T-helper 2 cell treated with Interferon-gamma antibody and Interleukin-4, amounts not matched to agents 5 μg/mL and 100 μg/mL, for 36 hours (primary cell): ENCODE data around the gene DDX51.
A peak's percentile ranks its signal among the peaks of the same experiment; 100 is the strongest.
"Not testable (repeated sequence)": the region's sequence is repeated elsewhere in the genome, so short reads cannot be mapped to it uniquely, and the experiment has no call there.

Source experiments
- DNase-seq: peaks from one replicate; pipeline ENCODE4 v3.0.0; 2021; ENCODE audit warnings: low spot score
- H3K27ac Mint-ChIP-seq: one replicate; pipeline ENCODE4 v1.8.0; 2021; ENCODE audit warnings: mild to moderate bottlenecking, mixed read lengths
- H3K27me3 Mint-ChIP-seq: one replicate; pipeline ENCODE4 v1.8.0; 2021; ENCODE audit warnings: low read depth, mixed read lengths
- H3K36me3 Mint-ChIP-seq: one replicate; pipeline ENCODE4 v1.8.0; 2021; ENCODE audit warnings: low read depth, mixed read lengths
- H3K4me1 Mint-ChIP-seq: one replicate; pipeline ENCODE4 v1.8.0; 2021; ENCODE audit warnings: low read depth, mixed read lengths
- H3K4me3 Mint-ChIP-seq: one replicate; pipeline ENCODE4 v1.8.0; 2022; ENCODE audit warnings: mild to moderate bottlenecking, moderate library complexity, mixed read lengths
- H3K9me3 Mint-ChIP-seq: one replicate; pipeline ENCODE4 v1.8.0; 2021; ENCODE audit warnings: mixed read lengths

Gene DDX51

DNA sequence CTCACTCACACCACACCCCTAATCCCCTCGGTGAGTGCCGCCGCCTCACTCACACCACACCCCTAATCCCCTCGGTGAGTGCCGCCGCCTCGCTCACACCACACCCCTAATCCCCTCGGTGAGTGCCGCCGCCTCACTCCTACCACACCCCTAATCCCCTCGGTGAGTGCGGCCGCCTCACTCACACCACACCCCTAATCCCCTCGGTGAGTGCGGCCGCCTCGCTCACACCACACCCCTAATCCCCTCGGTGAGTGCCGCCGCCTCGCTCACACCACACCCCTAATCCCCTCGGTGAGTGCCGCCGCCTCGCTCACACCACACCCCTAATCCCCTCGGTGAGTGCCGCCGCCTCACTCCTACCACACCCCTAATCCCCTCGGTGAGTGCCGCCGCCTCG lies 5.4 kb upstream of the DDX51 start:
- not testable (repeated sequence) for DNase-seq, H3K4me3 Mint-ChIP-seq, H3K36me3 Mint-ChIP-seq, H3K9me3 Mint-ChIP-seq, H3K27me3 Mint-ChIP-seq, H3K27ac Mint-ChIP-seq
- peaks cover 12% of the 10 kb centered on the region for H3K4me1 Mint-ChIP-seq

DNA sequence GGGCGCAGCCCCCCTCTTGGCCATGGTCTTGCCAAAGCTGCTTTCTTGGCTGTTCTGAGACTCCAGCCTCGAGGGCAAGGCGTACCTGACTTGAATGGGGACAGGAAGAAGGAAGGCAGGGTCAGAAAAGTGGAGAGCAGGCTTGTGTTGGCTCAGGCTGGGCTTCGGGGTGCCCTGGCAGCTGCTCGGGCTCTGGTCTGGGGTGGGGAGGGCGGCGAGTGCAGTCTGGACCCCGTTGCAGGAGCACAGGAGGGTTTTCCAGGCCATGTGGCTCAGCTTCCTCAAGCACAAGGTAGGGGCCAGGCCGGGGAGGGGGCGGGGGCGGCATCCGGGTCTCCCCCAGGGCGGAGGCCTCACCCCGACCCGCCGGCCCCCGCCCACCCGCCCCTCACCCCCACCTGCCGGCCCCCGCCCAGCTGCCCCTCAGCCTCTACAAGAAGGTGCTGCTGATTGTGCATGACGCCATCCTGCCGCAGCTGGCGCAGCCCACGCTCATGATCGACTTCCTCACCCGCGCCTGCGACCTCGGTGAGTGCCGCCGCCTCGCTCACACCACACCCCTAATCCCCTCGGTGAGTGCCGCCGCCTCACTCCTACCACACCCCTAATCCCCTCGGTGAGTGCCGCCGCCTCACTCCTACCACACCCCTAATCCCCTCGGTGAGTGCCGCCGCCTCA lies 4.4 kb upstream of the DDX51 start:
- no peaks in the 10 kb centered on the region for H3K27me3 Mint-ChIP-seq
- H3K4me3 Mint-ChIP-seq = no peak overlapping the region
- no peak overlapping the region for H3K27ac Mint-ChIP-seq
- no peaks in the 10 kb centered on the region for H3K36me3 Mint-ChIP-seq
- DNase-seq = no peak
- H3K9me3 Mint-ChIP-seq = no peaks in the 10 kb centered on the region
- peaks cover 12% of the 10 kb centered on the region for H3K4me1 Mint-ChIP-seq

DNA sequence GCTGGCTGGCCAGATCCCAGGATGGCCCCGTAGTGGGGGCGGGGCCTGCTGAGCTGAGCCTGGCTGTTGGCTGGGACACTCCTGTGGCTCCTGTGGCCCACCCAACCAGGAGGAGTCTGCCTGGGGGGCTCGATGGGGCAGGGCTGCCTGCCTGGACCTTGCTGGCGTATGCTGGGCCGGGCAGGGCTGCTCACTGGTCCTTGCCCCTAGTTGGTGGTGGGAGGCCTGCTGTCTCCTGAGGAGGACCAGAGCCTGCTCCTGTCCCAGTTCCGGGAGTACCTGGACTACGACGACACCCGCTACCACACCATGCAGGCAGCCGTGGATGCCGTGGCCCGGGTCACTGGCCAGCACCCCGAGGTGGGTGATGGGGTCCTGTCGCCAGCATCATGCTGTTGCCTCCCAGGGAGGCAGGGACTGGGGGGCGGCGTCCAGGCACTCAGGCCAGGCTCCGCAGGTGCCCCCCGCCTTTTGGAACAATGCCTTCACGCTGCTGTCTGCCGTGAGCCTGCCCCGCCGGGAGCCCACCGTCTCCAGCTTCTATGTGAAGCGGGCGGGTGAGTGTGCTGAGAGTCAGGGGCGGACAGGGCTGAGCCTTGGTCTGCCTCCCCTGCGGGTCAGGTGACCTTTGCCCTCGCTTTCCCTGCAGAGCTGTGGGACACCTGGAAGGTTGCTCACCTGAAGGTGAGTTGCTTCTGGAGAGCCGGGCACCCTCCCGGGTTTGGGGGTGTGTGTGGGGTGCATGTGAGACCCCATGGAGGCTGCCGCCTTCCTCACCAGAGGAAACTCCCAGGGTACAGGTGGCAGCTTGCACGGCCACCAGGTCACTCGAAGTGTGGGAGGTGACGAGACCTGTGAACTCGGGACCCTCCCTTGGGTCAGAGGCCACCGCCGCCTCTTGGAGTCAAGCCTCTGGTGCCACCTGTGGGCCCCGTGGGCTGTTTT lies 3.6 kb upstream of the DDX51 start:
- Mint-ChIP-seq H3K9me3 (no peaks in the 10 kb centered on the region), H3K27ac (no peak overlapping the region), H3K27me3 (no peaks in the 10 kb centered on the region), H3K36me3 (peaks cover 3% of the 10 kb centered on the region), H3K4me1 (peaks cover 17% of the 10 kb centered on the region), H3K4me3 (no peak overlapping the region)
- DNase-seq = no peak

DNA sequence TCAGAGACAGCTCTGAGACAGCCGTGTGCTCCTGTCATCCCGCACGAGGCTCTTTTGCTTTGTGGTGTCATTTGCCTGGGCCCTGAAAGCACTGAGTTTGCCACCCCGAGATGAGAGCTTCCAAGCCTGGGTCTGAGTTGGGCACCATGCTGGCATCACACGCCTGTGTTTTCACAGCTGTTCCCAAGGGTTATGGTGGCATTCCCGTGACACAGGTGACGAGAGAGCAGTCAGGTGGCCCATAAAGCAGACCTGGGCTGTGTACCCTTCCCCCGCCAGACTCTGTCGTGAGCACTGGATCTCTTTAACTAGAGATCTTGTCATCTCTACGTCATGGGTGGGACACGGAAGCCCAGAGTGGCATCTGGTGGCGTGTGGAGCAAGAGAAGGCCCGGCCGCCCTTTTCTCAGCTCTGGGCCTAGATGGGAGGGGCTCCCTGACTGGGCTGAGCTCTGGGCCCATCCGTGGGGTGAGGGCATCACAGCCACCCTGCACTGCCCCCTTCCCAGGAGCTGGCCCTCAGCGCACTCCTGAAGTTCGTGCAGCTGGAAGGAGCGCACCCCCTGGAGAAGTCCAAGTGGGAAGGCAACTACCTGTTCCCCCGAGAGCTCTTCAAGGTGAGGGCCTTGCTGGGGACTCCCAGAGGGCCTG lies 2.8 kb upstream of the DDX51 start:
- Mint-ChIP-seq H3K36me3 (peaks cover 3% of the 10 kb centered on the region), H3K4me1 (peaks cover 19% of the 10 kb centered on the region), H3K4me3 (no peak overlapping the region), H3K27me3 (no peaks in the 10 kb centered on the region), H3K27ac (no peak overlapping the region), H3K9me3 (no peaks in the 10 kb centered on the region)
- DNase-seq = no peak

DNA sequence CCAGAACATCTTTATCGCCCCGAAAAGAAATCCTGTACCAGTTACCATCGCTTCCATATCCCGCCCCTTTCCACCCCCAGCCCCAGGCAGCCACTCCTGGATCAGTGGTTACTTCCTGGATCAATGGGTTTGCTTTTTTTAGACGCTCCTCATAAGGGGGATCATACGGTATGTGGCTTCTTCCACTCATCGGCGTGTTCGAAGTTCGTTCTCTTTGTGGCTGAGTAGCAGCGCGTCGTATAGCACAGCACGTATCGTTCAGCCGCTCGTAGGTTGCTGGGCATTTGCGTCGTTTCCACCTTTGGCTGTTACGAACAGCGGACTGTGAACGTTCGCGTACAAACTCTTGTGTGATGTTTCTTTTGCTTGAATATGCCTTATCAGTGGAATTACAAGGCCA lies 2.0 kb upstream of the DDX51 start:
- Mint-ChIP-seq H3K36me3 (peaks cover 3% of the 10 kb centered on the region), H3K27ac (peak overlapping the region; percentile 83), H3K4me3 (peak overlapping the region; percentile 84), H3K4me1 (peaks cover 19% of the 10 kb centered on the region), H3K27me3 (no peaks in the 10 kb centered on the region), H3K9me3 (no peaks in the 10 kb centered on the region)
- no peak for DNase-seq

DNA sequence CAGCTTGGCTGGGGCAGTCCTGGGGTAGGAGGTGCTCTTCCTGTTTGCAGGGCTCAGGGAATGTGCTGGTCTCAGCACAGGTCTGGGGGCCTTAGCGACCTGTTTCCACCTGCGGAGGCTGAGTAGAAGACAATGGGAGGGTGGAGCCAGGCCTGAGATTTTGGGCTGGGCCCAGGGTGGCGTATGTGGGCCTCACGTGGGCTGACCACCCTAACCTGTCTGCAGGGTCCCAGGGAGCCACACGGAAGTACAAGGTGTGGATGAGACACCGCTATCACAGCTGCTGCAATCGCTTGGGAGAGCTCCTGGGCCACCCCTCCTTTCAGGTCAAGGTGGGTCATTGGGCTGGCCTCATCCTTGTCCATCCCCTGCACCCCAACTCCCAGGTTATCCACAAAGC lies 1.2 kb upstream of the DDX51 start:
- DNase-seq = no peak
- Mint-ChIP-seq H3K27ac (peak overlapping the region; percentile 83), H3K27me3 (no peaks in the 10 kb centered on the region), H3K36me3 (peaks cover 3% of the 10 kb centered on the region), H3K9me3 (no peaks in the 10 kb centered on the region), H3K4me3 (peak overlapping the region; percentile 84), H3K4me1 (peaks cover 19% of the 10 kb centered on the region)

DNA sequence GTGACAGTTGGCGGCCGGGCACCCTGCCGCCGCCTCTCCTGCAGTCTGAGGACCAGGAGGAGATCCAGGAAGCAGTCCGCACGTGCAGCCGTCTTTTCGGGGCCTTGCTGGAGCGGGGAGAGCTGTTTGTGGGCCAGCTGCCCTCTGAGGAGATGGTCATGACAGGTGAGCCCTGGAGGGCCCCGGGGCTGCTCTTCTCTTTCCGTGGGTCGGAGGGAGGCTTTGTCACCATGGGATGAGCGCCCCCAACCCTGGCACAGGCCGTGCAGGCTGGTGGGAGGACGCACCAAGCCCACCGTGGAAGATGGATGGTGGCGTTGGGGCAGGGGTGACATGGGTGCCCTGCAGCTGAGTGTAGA lies 670 bp upstream of the DDX51 start:
- Mint-ChIP-seq H3K27me3 (no peaks in the 10 kb centered on the region), H3K4me1 (peaks cover 19% of the 10 kb centered on the region), H3K36me3 (peaks cover 3% of the 10 kb centered on the region), H3K27ac (peak overlapping the region; percentile 83), H3K9me3 (no peaks in the 10 kb centered on the region), H3K4me3 (peak overlapping the region; percentile 84)
- DNase-seq = no peak

DNA sequence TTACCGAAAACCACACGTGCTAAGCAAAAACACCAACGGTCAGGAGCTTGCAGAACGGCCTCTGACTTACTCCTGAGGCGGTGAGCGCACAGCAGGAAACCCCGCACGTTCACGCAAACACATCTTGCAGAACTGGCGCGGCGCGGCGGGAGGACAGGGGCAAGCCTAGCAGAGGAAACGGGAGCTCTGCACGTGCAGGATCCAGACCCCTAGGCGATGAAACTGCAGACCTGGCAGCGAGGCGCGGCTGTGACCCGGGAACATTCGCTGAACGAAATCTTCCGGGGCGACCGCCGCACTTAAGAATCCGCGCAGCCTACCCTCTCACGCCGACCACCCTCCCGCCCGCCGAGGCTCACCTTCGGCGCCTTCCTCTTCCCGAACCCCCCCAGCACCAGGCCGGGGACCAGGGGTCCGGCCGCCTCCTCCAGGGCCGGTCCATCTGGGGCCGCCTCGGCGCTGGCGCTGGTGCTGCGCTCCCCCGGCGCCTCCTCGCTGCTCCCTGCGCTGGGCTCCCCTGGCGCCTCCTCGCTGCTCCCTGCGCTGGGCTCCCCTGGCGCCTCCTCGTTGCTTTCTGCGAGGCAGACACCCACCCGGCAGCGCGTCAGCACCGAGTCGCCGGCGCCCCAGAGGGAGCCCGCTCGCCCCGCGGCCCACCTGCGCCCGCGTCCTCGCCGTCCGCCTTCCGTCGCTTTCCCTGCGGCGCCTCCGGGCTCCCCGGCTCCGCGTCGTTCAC lies 615 bp downstream of the DDX51 start:
- Mint-ChIP-seq H3K27ac (peak overlapping the region; percentile 90), H3K27me3 (no peaks in the 10 kb centered on the region), H3K36me3 (peaks cover 10% of the 10 kb centered on the region), H3K4me1 (peaks cover 19% of the 10 kb centered on the region), H3K4me3 (peak overlapping the region; percentile 91), H3K9me3 (no peaks in the 10 kb centered on the region)
- no peak for DNase-seq

DNA sequence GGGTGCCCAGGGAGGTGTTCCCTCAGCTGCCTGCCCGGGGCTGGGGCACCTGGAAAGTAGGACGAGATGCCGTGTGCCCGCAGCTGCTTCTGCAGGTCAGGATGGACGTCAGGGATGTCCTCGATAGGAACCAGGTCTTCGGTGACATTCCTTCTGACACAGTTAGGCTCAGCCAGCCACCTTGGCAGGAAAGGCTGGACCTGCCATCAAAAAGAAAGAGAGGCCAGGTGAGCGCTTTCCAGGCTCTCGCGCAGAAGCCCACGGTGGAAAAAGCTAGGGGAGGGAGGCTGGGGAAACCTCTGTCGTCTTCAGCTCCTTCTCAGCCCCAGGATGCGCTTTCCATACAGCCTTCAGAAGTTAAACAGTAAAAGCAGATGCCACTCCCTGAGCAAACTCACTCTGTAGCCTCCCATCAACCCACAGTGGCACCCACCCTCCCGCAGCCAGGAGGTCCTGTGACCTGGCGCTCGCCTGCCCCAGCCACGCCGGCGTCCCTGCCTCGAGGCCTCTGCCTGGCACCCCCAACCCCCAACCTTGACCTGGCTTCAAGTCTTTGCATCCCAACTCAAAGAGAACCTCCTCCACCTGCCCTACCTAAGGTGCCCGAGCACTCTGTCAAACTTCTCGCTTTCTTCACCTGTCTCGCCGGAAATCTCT lies 1.3 kb downstream of the DDX51 start:
- H3K36me3 Mint-ChIP-seq = peaks cover 13% of the 10 kb centered on the region
- no peak for DNase-seq
- H3K9me3 Mint-ChIP-seq = no peaks in the 10 kb centered on the region
- H3K27me3 Mint-ChIP-seq = no peaks in the 10 kb centered on the region
- peak overlapping the region; percentile 90 for H3K27ac Mint-ChIP-seq
- H3K4me1 Mint-ChIP-seq = peaks cover 19% of the 10 kb centered on the region
- peak overlapping the region; percentile 91 for H3K4me3 Mint-ChIP-seq

DNA sequence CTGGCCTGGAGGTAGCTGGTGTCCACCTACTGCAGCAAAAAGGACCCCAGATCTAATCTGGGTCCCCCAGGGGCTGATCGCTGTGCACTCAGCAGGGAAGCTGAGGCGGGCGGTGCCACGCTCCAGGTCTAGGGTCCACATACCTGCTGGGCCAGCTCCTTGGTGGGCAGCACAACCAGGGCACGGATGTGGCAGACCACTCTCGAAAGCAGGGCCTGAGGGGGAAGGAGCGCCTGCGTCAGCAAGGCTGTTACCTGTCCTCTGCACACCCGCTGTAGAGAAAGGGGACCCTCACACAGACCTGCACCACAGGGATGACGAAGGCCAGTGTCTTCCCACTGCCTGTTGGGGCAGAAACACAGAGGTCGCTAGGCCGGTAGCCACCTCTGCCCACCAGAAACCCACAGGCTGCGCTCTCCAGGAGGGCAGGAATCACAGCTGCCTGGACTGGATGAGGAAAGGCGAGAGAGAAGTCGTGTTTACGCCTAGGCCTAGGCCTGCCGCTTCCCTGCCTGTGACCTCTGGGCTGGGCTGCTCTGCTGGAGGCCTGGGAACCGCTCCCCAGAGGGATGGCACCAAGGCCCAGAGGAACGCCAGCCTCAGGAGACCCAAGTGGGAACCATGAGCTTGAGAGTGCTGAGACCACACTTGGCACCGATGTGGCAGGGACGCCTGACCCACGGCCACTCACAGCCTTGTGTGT lies 2.0 kb downstream of the DDX51 start:
- Mint-ChIP-seq H3K27ac (peak overlapping the region; percentile 90), H3K4me3 (peak overlapping the region; percentile 91), H3K4me1 (peaks cover 19% of the 10 kb centered on the region), H3K27me3 (no peaks in the 10 kb centered on the region), H3K9me3 (no peaks in the 10 kb centered on the region), H3K36me3 (peaks cover 19% of the 10 kb centered on the region)
- DNase-seq = no peak

DNA sequence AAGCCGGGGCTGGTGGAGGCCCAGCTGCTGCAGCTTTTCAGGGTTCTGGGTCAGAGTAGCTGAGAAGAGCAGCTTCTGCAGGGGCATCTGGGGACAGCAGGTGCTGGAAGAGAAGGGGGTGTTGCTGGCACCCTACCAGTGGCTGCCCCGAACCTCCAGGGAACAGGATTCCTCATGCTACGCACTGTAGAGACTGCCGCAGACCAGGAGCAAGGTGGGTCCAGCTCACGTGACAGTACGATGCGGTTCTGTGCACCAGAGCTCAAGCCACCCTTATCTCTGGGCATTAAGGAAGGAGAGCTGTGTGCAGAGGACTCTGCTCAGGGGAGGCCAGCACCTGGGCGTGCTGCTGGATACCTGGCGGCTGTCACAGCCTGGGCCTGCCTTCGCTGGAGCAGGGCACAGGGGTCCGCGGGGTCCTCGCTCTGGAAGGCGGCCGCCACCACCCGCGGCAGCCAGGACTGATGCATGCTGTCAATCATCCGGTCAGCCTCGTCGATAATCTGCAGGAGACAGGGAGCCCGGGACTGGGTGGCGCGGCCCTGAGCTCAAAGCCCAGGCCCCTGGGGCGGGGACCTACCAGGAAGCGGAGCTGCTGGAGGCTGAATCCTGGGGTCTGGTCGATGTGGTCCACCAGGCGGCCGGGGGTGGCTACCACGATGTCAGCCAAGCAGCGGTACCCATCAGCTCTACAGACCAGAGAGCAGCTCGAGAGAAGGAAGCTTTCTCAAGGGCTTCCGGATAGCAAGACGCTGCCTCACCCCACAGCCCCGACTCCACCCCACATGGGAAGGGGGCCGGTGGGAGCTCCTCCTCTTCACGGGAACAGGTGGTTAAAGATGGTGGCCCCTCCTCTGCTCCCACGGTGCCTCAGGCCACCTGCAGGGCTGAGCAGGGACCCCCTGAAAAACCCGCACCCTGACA lies 2.9 kb downstream of the DDX51 start:
- Mint-ChIP-seq H3K4me1 (peaks cover 13% of the 10 kb centered on the region), H3K27me3 (no peaks in the 10 kb centered on the region), H3K4me3 (no peak overlapping the region), H3K27ac (no peak overlapping the region), H3K9me3 (no peaks in the 10 kb centered on the region), H3K36me3 (peaks cover 23% of the 10 kb centered on the region)
- no peak for DNase-seq

DNA sequence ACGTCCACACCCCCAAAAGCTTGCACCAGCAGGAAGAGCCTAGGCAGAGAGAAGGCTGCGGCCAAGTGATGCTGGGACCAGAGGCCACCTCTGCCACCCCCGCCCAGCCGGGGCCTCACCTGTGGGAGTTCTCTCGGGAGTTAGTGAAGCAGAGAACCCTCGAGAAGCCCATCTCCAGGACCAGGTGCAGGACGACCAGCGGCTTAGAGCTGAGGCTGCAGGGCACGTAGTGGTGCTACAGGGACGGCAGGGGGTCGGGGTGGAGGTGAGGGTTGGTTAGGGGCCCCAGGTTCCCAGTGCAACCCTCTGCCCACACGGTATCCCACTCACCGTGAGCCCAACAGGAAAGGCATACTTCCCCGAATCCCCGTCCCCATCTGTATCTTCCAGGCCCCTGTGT lies 3.6 kb downstream of the DDX51 start:
- H3K27me3 Mint-ChIP-seq = no peaks in the 10 kb centered on the region
- H3K4me3 Mint-ChIP-seq = no peak overlapping the region
- H3K9me3 Mint-ChIP-seq = no peaks in the 10 kb centered on the region
- peak overlapping the region; percentile 70 for H3K27ac Mint-ChIP-seq
- DNase-seq = no peak
- H3K4me1 Mint-ChIP-seq = peaks cover 8% of the 10 kb centered on the region
- peaks cover 23% of the 10 kb centered on the region for H3K36me3 Mint-ChIP-seq
